K562 (cell line): Measurements from ENCODE around the gene DKC1. TPM values are rescaled to one million over a fixed set of nuclear protein-coding genes. Genes with fewer than 3 reads are reported as not detected.

ENCODE experiments used
- BRD9 ChIP-seq: fragments of 450-650 bp; IDR thresholded peaks from 2 replicates; pipeline ENCODE4 v1.6.1; 2018; ENCODE audit warnings: low read depth; ENCODE audit not compliant: partially characterized antibody
- CBX3 ChIP-seq, 2 experiments: IDR thresholded peaks; 1 replicate in 1 of 2; 2 replicates in 1 of 2; pipeline ENCODE4 v1.6.1; 2012; ENCODE audit warnings: inconsistent platforms in 2 of 2, low read length in 2 of 2, borderline replicate concordance in 1 of 2, control low read depth in 1 of 2
- CREM ChIP-seq: IDR thresholded peaks from 2 replicates; pipeline ENCODE4 v1.6.1; 2014; ENCODE audit warnings: antibody characterized with exemption, low read depth
- FOXA3 ChIP-seq, 2 experiments: fragments of 450-650 bp in 1 of 2; sonication (generic) in 1 of 2; formaldehyde crosslinking; IDR thresholded peaks in 1 of 2; conservative IDR thresholded peaks in 1 of 2; 2 replicates each; pipeline versions ENCODE4 v1.4.0 to v1.8.0; 2020 to 2022; ENCODE audit warnings: mild to moderate bottlenecking in 2 of 2, missing genetic modification reagents in 1 of 2
- GABPA ChIP-seq: fragments of 200-800 bp; sonication (Bioruptor generic); conservative IDR thresholded peaks from 2 replicates; pipeline ENCODE4 v1.6.1; 2016; ENCODE audit warnings: low read depth, missing genetic modification characterization, missing compliant biosample characterization
- HDAC8 ChIP-seq: fragments of 450-650 bp; IDR thresholded peaks from 2 replicates; pipeline ENCODE4 v1.6.1; 2016; ENCODE audit warnings: mild to moderate bottlenecking, missing genetic modification characterization, moderate library complexity, missing compliant biosample characterization
- KAT7 ChIP-seq: sonication (generic); formaldehyde crosslinking; IDR thresholded peaks from 2 replicates; pipeline ENCODE4 v1.8.0; 2022; ENCODE audit warnings: missing genetic modification reagents, mild to moderate bottlenecking, borderline replicate concordance
- MCM3 ChIP-seq: fragments of 450-650 bp; IDR thresholded peaks from 2 replicates; pipeline ENCODE4 v1.6.1; 2016
- MED1 ChIP-seq: sonication (generic); formaldehyde crosslinking; IDR thresholded peaks from 2 replicates; pipeline ENCODE4 v1.8.1; 2023; ENCODE audit warnings: missing genetic modification reagents, borderline replicate concordance
- MEF2A ChIP-seq: IDR thresholded peaks from 2 replicates; pipeline ENCODE4 v1.6.1; 2011; ENCODE audit warnings: low read depth, mild to moderate bottlenecking, low read length, moderate library complexity; ENCODE audit not compliant: control insufficient read depth
- MYC ChIP-seq, 2 experiments: fragments of 250-450 bp in 1 of 2; sonication (Bioruptor Pico) in 1 of 2; IDR thresholded peaks; 2 replicates each; pipeline versions ENCODE4 v1.5.1 to v1.6.1; 2012 to 2021; ENCODE audit warnings: low read depth in 2 of 2, borderline replicate concordance in 1 of 2, improper control_type of control experiment in 1 of 2, low read length in 1 of 2, mild to moderate bottlenecking in 1 of 2, moderate library complexity in 1 of 2
- NCOA1 ChIP-seq: fragments of 450-650 bp; IDR thresholded peaks from 2 replicates; pipeline ENCODE4 v1.6.1; 2016; ENCODE audit warnings: low read depth
- NCOR1 ChIP-seq: fragments of 450-650 bp; IDR thresholded peaks from 2 replicates; pipeline ENCODE4 v1.6.1; 2016; ENCODE audit warnings: mild to moderate bottlenecking, moderate library complexity
- POLR2AphosphoS2 ChIP-seq: IDR thresholded peaks from 2 replicates; pipeline ENCODE4 v1.6.1; 2012; ENCODE audit warnings: low read length, improper control_type of control experiment
- RBM15 ChIP-seq: fragments of 200-400 bp; formaldehyde crosslinking; IDR thresholded peaks from 2 replicates; pipeline ENCODE4 v1.6.1; 2018; ENCODE audit warnings: mild to moderate bottlenecking, low read length, moderate library complexity; ENCODE audit not compliant: insufficient read depth
- RBM22 ChIP-seq: fragments of 200-400 bp; formaldehyde crosslinking; IDR thresholded peaks from 2 replicates; pipeline ENCODE4 v1.6.1; 2018; ENCODE audit warnings: low read length, low read depth; ENCODE audit not compliant: poor library complexity, severe bottlenecking
- TCFL5 ChIP-seq: fragments of 250-450 bp; sonication (Bioruptor Pico); conservative IDR thresholded peaks from 2 replicates; pipeline ENCODE4 v1.6.1; 2021; ENCODE audit warnings: mild to moderate bottlenecking, moderate library complexity, matching md5 sums
- THRAP3 ChIP-seq: fragments of 450-650 bp; IDR thresholded peaks from 2 replicates; pipeline ENCODE4 v1.6.1; 2016; ENCODE audit warnings: mild to moderate bottlenecking, inconsistent platforms, borderline replicate concordance
- TOE1 ChIP-seq, 2 experiments: fragments of 450-650 bp in 1 of 2; sonication (generic) in 1 of 2; formaldehyde crosslinking in 1 of 2; IDR thresholded peaks; 2 replicates each; pipeline versions ENCODE4 v1.7.1 to v1.8.0; 2016 to 2022; ENCODE audit warnings: borderline replicate concordance in 2 of 2, mild to moderate bottlenecking in 2 of 2, antibody characterized with exemption in 1 of 2, inconsistent platforms in 1 of 2, low read depth in 1 of 2, missing genetic modification reagents in 1 of 2, moderate library complexity in 1 of 2
- ZFP30 ChIP-seq: fragments of 250-450 bp; sonication (Bioruptor Pico); IDR thresholded peaks from 2 replicates; pipeline ENCODE4 v1.8.0; 2022; ENCODE audit warnings: moderate library complexity, mild to moderate bottlenecking, inconsistent platforms, borderline replicate concordance
- ZFX ChIP-seq: sonication (generic); formaldehyde crosslinking; IDR thresholded peaks from 2 replicates; pipeline ENCODE4 v1.8.0; 2022; ENCODE audit warnings: mild to moderate bottlenecking, missing genetic modification reagents, moderate library complexity
- ZNF253 ChIP-seq: fragments of 250-450 bp; sonication (Bioruptor Pico); conservative IDR thresholded peaks from 2 replicates; pipeline ENCODE4 v1.6.1; 2021; ENCODE audit warnings: mild to moderate bottlenecking
- ZNF282 ChIP-seq: sonication (generic); formaldehyde crosslinking; IDR thresholded peaks from 2 replicates; pipeline ENCODE4 v1.8.1; 2023; ENCODE audit warnings: missing genetic modification reagents
- ZNF79 ChIP-seq: fragments of 250-450 bp; sonication (Bioruptor Pico); IDR thresholded peaks from 2 replicates; pipeline ENCODE4 v1.4.0; 2020; ENCODE audit warnings: low read depth, mild to moderate bottlenecking, moderate library complexity
- ZZZ3 ChIP-seq: fragments of 450-650 bp; IDR thresholded peaks from 2 replicates; pipeline ENCODE4 v1.6.1; 2016; ENCODE audit warnings: antibody characterized with exemption, mild to moderate bottlenecking, moderate library complexity
- polyA plus RNA-seq, 8 experiments: library from polyadenylated mRNA; depleted of rRNA in 4 of 8; stranded (reverse) in 5 of 8; unstranded in 3 of 8; fragments of >200 nt; fragmentation: Nextera tagmentation in 2 of 8; fragmentation: Illumina TruSeq in 1 of 8; extraction: Ambion mirVana in 2 of 8; extraction: Trizol in 1 of 8; gene quantifications; 2 replicates each; pipeline versions ENCODE4 v1.2.1 to v1.2.3, GENCODE V29; 2011 to 2014; ENCODE audit warnings: inconsistent platforms in 1 of 8, missing spikeins in 1 of 8
- total RNA-seq, 7 experiments: library from RNA; depleted of rRNA in 6 of 7; stranded (reverse); fragments of >200 nt in 6 of 7; fragmentation: Illumina TruSeq in 2 of 7; extraction: Trizol in 2 of 7; gene quantifications; 2 replicates each; pipeline versions ENCODE4 v1.2.1 to v1.2.3, GENCODE V29; 2011 to 2021; ENCODE audit warnings: low replicate concordance in 1 of 7
- TF ChIP-seq, protein P1 (sequence below), 2 experiments: fragments of 450-650 bp; IDR thresholded peaks; 2 replicates each; pipeline ENCODE4 v1.6.1; 2016

Gene DKC1
- total and polyA plus RNA-seq, 9 of the 15 experiments (the other 6 are each of a cell fraction or from before 2014, with no cell fraction given), result 205 to 313 (median 219) TPM

- TF ChIP-seq ZFP30 (CRISPR knock-in tag) (no peak), GABPA (tag) (no peak), MEF2A (no peak), MED1 (CRISPR knock-in tag) (no peak), RBM22 (no peak), CREM (0 out of 2 replicates have a peak, but pooled peaks have one; percentile 34), RBM15 (no peak), HDAC8 (tag) (no peak), THRAP3 (no peak), FOXA3 (CRISPR knock-in tag; conservative IDR thresholded peaks at IDR 0.05 in 1 of 2, IDR thresholded peaks at IDR 0.05 in 1 of 2) (no peak), NCOA1 (0 out of 2 replicates have a peak, but pooled peaks have one; percentile 24), TCFL5 (CRISPR knock-in tag) (no peak), ZZZ3 (no peak), BRD9 (no peak), MYC (IDR thresholded peaks at IDR 0.05; ENCODE audit: low read depth, low read length) (peak; percentile 26), MYC (CRISPR knock-in tag; IDR thresholded peaks at IDR 0.05; ENCODE audit: borderline replicate concordance, low read depth) (no peak), CBX3 (IDR thresholded peaks at IDR 0.05; ENCODE audit: borderline replicate concordance in 1 of 2, low read length in 2 of 2) (no peak), NCOR1 (peak; percentile 52), ZNF79 (CRISPR knock-in tag) (no peak), KAT7 (no peak), ZFX (CRISPR knock-in tag) (peak; percentile 37; the same call in 1 of the 2 replicates), POLR2AphosphoS2 (no peak), ZNF282 (no peak), MCM3 (no peak), TOE1 (IDR thresholded peaks at IDR 0.05; ENCODE audit: borderline replicate concordance) (no peak), TOE1 (CRISPR knock-in tag; IDR thresholded peaks at IDR 0.05; ENCODE audit: borderline replicate concordance, low read depth) (no peak), ZNF253 (no peak)
- TF ChIP-seq, protein P1, sequence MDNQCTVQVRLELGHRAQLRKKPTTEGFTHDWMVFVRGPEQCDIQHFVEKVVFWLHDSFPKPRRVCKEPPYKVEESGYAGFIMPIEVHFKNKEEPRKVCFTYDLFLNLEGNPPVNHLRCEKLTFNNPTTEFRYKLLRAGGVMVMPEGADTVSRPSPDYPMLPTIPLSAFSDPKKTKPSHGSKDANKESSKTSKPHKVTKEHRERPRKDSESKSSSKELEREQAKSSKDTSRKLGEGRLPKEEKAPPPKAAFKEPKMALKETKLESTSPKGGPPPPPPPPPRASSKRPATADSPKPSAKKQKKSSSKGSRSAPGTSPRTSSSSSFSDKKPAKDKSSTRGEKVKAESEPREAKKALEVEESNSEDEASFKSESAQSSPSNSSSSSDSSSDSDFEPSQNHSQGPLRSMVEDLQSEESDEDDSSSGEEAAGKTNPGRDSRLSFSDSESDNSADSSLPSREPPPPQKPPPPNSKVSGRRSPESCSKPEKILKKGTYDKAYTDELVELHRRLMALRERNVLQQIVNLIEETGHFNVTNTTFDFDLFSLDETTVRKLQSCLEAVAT (IDR thresholded peaks at IDR 0.05), result peak in 1 of 2 experiments; percentile 60; a peak in 2 of 4 replicates
These were observed 56.5 kb downstream of the DKC1 start (continued) for GRCh38 chrX:154818916-154819770.
